ENCODE measurements around the gene ANXA6. TPM values are rescaled to one million over a fixed set of nuclear protein-coding genes. Genes with fewer than 3 reads are reported as not detected.

Gene ANXA6
- total RNA-seq, 3 donors from 2014 or later (not counting 1 experiment from before 2014, with no cell fraction given) = 504 to 629 (median 535) TPM

DNA sequence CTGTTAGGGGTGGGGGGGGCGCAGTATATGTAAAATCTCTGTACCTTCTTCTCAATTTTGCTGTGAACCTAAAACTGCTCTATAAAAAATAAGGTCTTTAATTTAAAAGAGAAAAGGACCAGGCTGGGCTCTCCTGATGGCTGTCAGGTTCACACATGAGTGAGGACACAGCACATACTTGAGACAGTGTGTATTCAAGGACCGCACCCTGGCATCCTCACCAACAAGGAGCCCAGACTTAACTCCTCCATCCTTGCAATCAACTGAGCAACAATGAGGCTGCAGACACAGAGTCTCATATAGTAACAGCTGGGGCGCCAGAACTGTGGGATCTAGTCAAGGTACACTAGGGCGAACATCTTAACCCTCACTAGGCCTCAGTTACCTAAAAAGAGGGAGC is 86.6 kb downstream of the ANXA6 start:
- peak overlapping the region in 1 of 2 donors; percentile 35 for H3K27ac Mint-ChIP-seq
- ATAC-seq (no peak), DNase-seq (no peak)
- H3K9me3 Mint-ChIP-seq = no peaks in the 10 kb centered on the region
- Histone ChIP-seq H3K36me3 (ENCODE audit: control insufficient read depth, insufficient read depth, low read length) (peaks cover 18% of the 10 kb centered on the region), H3K4me3 (ENCODE audit: low read length) (no peak overlapping the region), H3K9me3 (ENCODE audit: control insufficient read depth, insufficient read depth, low read length) (no peaks in the 10 kb centered on the region), H3K27ac (ENCODE audit: low read length) (no peak overlapping the region), H3K4me1 (ENCODE audit: control insufficient read depth, insufficient read depth, low read length) (peaks cover 52% of the 10 kb centered on the region), H3K27me3 (ENCODE audit: control insufficient read depth, insufficient read depth, low read length) (no peaks in the 10 kb centered on the region)
- H3K4me1 Mint-ChIP-seq = peaks cover 62 to 69% of the 10 kb centered on the region in 2 donors
- H3K4me3 Mint-ChIP-seq = no peak overlapping the region
- TF ChIP-seq, protein P1, sequence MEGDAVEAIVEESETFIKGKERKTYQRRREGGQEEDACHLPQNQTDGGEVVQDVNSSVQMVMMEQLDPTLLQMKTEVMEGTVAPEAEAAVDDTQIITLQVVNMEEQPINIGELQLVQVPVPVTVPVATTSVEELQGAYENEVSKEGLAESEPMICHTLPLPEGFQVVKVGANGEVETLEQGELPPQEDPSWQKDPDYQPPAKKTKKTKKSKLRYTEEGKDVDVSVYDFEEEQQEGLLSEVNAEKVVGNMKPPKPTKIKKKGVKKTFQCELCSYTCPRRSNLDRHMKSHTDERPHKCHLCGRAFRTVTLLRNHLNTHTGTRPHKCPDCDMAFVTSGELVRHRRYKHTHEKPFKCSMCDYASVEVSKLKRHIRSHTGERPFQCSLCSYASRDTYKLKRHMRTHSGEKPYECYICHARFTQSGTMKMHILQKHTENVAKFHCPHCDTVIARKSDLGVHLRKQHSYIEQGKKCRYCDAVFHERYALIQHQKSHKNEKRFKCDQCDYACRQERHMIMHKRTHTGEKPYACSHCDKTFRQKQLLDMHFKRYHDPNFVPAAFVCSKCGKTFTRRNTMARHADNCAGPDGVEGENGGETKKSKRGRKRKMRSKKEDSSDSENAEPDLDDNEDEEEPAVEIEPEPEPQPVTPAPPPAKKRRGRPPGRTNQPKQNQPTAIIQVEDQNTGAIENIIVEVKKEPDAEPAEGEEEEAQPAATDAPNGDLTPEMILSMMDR (IDR thresholded peaks at IDR 0.05) = no peak
- H3K36me3 Mint-ChIP-seq = no peaks in the 10 kb centered on the region
- no peaks in the 10 kb centered on the region for H3K27me3 Mint-ChIP-seq (ENCODE audit: low read depth in 2 of 2)
- intact Hi-C loops (cut with micrococcal nuclease) = no loop called here
- WGBS (ENCODE audit: insufficient coverage) = 95% methylated on average over 3 of the region's 4 CpGs

DNA sequence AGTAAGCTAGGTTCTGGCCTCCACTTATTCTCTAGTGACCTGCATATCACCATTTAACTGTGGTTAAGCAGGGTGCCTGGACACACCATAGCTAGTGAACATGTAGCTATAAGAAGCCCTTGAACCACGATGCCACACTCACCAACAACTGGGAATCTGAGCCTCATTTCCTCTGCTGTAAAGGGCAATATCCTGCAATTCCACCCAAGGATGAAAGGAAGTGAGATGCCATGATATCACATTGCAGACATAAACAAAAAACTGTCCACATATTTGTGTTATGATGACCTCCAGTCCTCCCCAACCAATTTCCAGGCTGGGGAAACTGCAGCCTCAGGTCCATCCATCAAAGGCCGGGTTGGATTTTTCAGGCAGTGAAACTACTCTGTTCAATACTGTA is 87.1 kb downstream of the ANXA6 start:
- 68% methylated on average over 2 of the region's 2 CpGs for WGBS (ENCODE audit: insufficient coverage)
- no peaks in the 10 kb centered on the region for H3K9me3 Mint-ChIP-seq
- Histone ChIP-seq H3K27ac (ENCODE audit: low read length) (no peak overlapping the region), H3K9me3 (ENCODE audit: control insufficient read depth, insufficient read depth, low read length) (no peaks in the 10 kb centered on the region), H3K36me3 (ENCODE audit: control insufficient read depth, insufficient read depth, low read length) (peaks cover 18% of the 10 kb centered on the region), H3K27me3 (ENCODE audit: control insufficient read depth, insufficient read depth, low read length) (no peaks in the 10 kb centered on the region), H3K4me1 (ENCODE audit: control insufficient read depth, insufficient read depth, low read length) (peaks cover 46% of the 10 kb centered on the region), H3K4me3 (ENCODE audit: low read length) (no peak overlapping the region)
- DNase-seq (no peak), ATAC-seq (no peak)
- peak overlapping the region in 1 of 2 donors; percentile 35 for H3K27ac Mint-ChIP-seq
- TF ChIP-seq, protein P1 (IDR thresholded peaks at IDR 0.05) = no peak
- intact Hi-C loops (cut with micrococcal nuclease) = no loop called here
- H3K36me3 Mint-ChIP-seq = no peaks in the 10 kb centered on the region
- H3K4me1 Mint-ChIP-seq = peaks cover 60 to 69% of the 10 kb centered on the region in 2 donors
- H3K4me3 Mint-ChIP-seq = no peak overlapping the region
- H3K27me3 Mint-ChIP-seq (ENCODE audit: low read depth in 2 of 2) = no peaks in the 10 kb centered on the region

DNA sequence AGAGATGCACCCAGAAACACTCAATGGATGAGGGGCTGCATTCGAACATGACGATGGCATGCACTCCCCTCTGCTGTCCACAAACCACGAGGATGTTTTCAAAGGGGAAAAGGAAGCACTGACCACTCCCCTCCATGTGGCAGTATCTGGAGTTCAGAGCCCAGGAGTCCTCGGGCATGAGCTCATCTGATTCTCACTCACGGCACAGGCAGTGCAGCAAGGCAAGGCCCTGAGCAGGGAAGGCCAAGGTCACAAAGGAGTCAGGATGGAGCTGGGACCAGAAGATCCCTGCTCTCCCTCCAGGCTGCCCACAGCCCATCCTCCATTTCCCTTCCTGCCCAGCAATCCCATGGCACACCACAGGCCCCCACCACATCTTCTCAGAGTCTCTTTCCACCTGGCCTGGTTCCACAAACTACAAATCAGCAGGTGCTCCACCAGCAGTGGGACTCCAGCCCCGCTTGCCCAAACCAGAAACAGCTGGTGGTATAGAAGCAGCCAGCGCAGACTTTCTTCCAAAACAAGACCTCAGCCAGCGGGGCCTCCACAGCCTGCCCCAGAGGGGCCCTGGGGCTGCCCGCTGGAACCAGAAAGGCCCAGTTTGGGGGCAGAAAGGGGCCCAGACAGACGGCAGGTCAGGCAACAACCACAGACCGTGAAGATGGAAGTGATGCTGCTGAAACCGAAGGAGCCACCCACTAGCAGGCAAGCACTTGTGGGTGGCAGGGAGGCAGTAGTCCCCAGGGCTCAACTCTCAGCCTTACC is 89.0 kb downstream of the ANXA6 start:
- intact Hi-C loops (cut with micrococcal nuclease) = no loop called here
- peak in 1 of 2 donors; percentile 41 for DNase-seq
- Mint-ChIP-seq H3K36me3 (no peaks in the 10 kb centered on the region), H3K27ac (peak overlapping the region; percentile 71 to 83), H3K4me3 (peak overlapping the region; percentile 40), H3K9me3 (no peaks in the 10 kb centered on the region), H3K27me3 (ENCODE audit: low read depth in 2 of 2) (no peaks in the 10 kb centered on the region), H3K4me1 (peaks cover 61 to 81% of the 10 kb centered on the region in 2 donors)
- TF ChIP-seq, protein P1 (IDR thresholded peaks at IDR 0.05) = no peak
- Histone ChIP-seq H3K4me3 (ENCODE audit: low read length) (no peak overlapping the region), H3K27me3 (ENCODE audit: control insufficient read depth, insufficient read depth, low read length) (no peaks in the 10 kb centered on the region), H3K27ac (ENCODE audit: low read length) (peak overlapping the region; percentile 34), H3K4me1 (ENCODE audit: control insufficient read depth, insufficient read depth, low read length) (peaks cover 49% of the 10 kb centered on the region), H3K9me3 (ENCODE audit: control insufficient read depth, insufficient read depth, low read length) (no peaks in the 10 kb centered on the region), H3K36me3 (ENCODE audit: control insufficient read depth, insufficient read depth, low read length) (peaks cover 19% of the 10 kb centered on the region)
- WGBS (ENCODE audit: insufficient coverage) = 9% methylated on average over 12 of the region's 12 CpGs
- ATAC-seq = peak; percentile 71 to 82 (median 73)

All from natural killer cell (primary cell).